ENCODE results near the gene NR6A1.

Gene NR6A1

DNA sequence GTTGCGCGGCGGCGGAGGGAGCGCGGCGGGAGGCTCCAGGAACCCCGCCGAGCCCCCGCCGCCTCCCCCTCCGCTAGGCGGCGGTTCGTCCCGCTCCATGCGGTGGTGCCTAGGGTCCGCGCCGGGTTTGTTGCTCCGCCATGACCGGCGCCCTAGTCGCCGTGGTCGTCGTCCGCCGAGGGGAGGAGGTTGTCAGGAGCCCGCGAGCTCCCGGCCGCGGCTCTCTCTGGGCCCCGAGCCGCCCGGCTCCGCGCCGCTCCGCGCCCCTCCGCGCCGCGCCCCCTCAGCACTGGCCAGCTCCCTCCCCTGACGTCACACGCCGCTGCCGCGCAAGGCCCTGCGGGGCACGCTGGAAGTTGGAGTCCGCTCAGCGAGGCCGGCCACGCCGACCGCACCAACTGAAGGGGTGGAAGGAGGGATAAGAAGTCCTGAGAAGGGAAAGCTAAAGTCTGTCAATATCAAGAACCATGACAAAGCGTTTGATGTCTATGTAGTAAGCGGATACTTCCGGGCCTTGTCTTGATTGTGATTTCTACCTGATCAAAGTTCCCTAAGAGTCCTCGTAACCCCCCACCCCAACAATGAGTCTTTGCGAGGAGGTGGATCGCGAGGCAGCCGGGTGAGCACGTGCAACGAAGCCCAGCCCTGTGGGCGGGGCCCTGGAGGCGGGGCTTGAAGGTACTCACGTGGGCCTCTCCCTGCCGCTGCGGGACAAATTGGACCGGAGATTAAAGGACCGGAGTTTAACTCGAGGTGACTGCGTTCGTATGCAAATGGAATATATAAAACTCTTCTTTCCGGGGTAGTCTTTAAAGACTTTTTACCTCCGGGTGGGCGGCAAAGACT lies at the start of gene NR6A1:
Gene NR6A1 (minus strand): TSS at position 291 of the 846 bp plus-strand sequence.
- FAIRE-seq, result no peak

GRCh38 chr9:124818431-124819281 lies 47.5 kb upstream of the NR6A1 start:
- no peak for FAIRE-seq

- FAIRE-seq, result no peak
Measured at GRCh38 chr9:124815601-124816000, 44.5 kb upstream of the NR6A1 start.

- no peak for FAIRE-seq
Measured at GRCh38 chr9:124814164-124814535, 43.0 kb upstream of the NR6A1 start.

GRCh38 chr9:124813501-124814163 lies 42.5 kb upstream of the NR6A1 start:
- no peak for FAIRE-seq

DNA sequence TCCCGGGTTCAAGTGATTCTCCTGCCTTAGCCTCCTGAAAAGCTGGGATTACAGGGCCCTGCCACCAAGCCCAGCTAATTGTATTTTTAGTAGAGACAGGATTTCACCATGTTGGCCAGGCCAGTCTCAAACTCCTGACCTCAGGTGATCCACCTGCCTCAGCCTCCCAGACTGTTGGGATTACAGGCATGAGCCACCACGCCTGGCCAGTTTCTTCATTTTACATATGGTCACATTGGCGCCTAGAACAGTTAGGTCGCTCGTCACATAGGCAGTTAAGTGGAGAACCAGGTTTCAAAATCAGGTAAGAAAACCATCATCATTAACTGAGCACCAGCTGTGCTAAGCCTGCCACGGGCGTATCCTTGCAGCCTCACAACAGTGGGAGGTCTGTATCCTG lies 41.9 kb upstream of the NR6A1 start:
- FAIRE-seq, result no peak

DNA sequence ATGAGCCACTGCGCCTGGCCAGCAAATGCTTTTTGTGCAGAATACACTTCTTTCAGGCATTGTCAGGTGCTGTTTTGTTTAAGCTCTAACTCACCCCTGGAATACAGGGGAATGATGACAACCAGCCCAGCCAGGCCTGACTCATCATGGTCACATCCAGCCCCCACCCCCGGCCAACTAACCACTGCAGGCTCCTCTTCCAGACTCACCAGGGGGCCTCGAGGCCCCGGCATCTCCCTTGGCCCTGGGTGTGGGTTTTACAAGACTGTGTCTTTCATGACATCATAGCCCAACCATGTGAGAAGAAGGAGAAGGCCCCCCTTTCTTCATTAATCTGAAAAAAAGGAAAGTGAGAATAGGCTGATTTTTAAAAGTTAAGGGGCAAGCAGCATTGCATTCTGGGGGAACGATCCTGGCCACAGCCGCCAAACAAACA lies 41.3 kb upstream of the NR6A1 start:
- no peak for FAIRE-seq

GRCh38 chr9:124810663-124811355 lies 39.7 kb upstream of the NR6A1 start:
- no peak for FAIRE-seq

DNA sequence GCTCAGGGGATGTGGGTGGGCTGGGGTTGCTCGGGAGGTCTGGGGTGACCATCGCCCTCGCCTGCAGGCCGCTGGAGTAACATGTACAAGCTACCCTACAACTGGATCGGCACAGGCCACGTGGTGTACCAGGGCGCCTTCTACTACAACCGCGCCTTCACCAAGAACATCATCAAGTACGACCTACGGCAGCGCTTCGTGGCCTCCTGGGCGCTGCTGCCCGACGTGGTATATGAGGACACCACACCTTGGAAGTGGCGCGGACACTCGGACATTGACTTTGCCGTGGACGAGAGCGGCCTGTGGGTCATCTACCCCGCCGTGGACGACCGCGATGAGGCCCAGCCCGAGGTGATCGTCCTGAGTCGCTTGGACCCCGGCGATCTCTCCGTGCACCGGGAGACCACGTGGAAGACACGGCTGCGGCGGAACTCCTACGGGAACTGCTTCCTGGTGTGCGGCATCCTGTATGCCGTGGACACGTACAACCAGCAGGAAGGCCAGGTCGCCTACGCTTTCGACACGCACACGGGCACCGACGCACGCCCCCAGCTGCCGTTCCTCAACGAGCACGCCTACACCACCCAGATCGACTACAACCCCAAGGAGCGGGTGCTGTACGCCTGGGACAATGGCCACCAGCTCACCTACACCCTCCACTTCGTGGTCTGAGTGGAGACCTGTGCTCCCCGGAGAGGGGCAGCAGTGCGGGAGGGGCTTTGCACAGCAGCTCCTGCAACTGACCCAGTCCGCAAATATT lies 38.8 kb upstream of the NR6A1 start:
- FAIRE-seq, result no peak

- no peak for FAIRE-seq
Measured at GRCh38 chr9:124809211-124809610, 38.1 kb upstream of the NR6A1 start.

- FAIRE-seq, result no peak
Measured at GRCh38 chr9:124808246-124808956, 37.3 kb upstream of the NR6A1 start.

DNA sequence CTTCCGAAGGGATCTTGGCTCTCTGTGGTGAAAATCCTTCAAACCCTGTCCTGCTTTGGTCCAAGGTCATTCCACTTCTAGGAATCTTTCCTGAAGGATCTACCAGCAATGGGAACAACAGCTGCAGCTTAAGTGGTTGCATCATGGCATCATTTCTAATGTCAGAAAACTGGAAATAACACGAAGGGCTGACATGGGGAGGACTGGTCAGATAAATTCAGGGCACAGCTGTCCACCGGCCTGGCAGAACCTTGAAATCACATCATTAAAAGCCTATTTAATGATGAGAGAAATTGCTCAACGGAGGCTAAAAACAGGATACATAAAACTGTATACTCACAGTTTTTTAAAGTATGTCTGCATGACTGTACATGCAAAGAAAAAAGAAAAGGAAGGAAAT lies 34.1 kb upstream of the NR6A1 start:
- FAIRE-seq, result no peak

DNA sequence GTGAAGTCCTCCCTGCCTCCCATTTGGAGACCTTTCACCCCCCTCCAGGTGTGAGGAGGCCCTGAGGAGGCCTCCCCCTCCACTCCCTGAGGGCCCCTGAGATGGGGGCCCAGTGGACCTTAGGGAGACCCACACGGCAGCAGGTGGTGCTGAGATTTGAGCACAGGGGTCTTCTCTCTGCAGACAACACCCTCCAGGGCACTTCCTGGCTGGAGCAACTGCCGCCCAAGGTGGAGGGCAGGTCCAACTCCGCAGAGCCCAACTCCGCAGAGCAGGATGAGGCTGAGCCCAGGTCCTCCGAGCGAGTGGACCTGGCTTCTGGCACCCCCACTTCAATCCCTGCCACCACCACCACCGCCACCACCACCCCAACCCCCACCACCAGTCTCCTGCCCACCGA lies 32.8 kb upstream of the NR6A1 start:
- FAIRE-seq, result no peak

- FAIRE-seq, result no peak
Measured at GRCh38 chr9:124802426-124802825, 31.3 kb upstream of the NR6A1 start.

- FAIRE-seq, result no peak
Measured at GRCh38 chr9:124801356-124801755, 30.2 kb upstream of the NR6A1 start.

GRCh38 chr9:124800306-124801259 lies 29.5 kb upstream of the NR6A1 start:
- no peak for FAIRE-seq

DNA sequence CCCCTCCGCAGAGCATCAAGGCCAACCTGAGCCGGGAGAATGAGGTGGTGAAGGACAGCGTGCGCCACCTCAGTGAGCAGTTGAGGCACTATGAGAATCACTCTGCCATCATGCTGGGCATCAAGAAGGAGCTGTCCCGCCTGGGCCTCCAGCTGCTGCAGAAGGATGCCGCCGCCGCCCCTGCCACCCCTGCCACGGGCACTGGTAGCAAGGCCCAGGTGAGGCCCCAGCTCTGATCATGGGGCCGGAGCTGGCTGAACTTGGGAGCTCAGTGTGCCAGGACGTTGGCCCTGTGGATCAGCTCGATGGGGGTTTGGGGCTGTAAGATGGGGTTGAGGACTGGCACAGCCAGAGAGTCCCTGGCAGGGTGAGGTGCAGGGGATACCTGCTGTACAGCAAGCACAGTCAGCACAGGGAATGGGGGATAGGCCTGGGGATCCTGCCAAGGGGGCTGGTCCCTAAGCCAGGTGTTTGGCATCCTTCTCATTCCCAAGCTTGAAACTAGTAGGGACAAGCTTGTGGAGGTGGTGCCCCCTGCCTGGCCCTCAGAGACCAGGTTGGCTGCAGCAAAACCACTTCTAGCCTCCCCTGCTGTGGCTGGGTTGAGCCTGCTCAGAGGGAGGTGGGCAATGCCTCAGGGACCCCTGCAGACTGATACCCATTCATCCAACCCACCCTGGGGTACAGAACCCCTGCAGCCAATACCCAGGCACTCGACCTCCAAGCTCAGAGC lies 28.3 kb upstream of the NR6A1 start:
- FAIRE-seq, result no peak

GRCh38 chr9:124797343-124798103 lies 26.4 kb upstream of the NR6A1 start:
- FAIRE-seq, result no peak
